Stomach smooth muscle (tissue), 2 donors: ENCODE results near the gene ASS1.

ENCODE experiments used
- H3K27ac ChIP-seq: one replicate; pipeline ENCODE4 v1.7.0; 2013; ENCODE audit warnings: mild to moderate bottlenecking, low read length, inconsistent platforms
- H3K27me3 ChIP-seq, 2 donors: one replicate each; pipeline ENCODE4 v1.7.0; 2013; ENCODE audit warnings: low read length in 2 of 2; ENCODE audit not compliant: insufficient read depth in 2 of 2, control insufficient read depth in 1 of 2
- H3K36me3 ChIP-seq, 2 donors: one replicate each; pipeline ENCODE4 v1.7.0; 2013; ENCODE audit warnings: low read length in 2 of 2; ENCODE audit not compliant: control insufficient read depth in 2 of 2, insufficient read depth in 2 of 2
- H3K4me1 ChIP-seq: one replicate; pipeline ENCODE4 v1.7.0; 2013; ENCODE audit warnings: low read length; ENCODE audit not compliant: control insufficient read depth, insufficient read depth
- H3K4me3 ChIP-seq, 2 donors: one replicate each; pipeline ENCODE4 v1.7.0; 2013; ENCODE audit warnings: low read length in 2 of 2
- H3K9ac ChIP-seq, 2 donors: one replicate each; pipeline ENCODE4 v1.7.0; 2013; ENCODE audit warnings: low read length in 2 of 2, mild to moderate bottlenecking in 1 of 2
- H3K9me3 ChIP-seq, 2 donors: one replicate each; pipeline ENCODE4 v1.7.0; 2013; ENCODE audit warnings: low read length in 2 of 2; ENCODE audit not compliant: control insufficient read depth in 2 of 2
- donor health status: healthy.
- donor health status: Pancreatic carcinoma.

Gene ASS1

GRCh38 chr9:130548103-130548502 lies 103.3 kb downstream of the ASS1 start:
- Histone ChIP-seq H3K27me3 (peaks cover 0 to 2% of the 10 kb centered on the region in 2 donors), H3K4me3 (no peak overlapping the region), H3K4me1 (no peaks in the 10 kb centered on the region), H3K27ac (no peak overlapping the region), H3K9ac (no peak overlapping the region), H3K9me3 (peaks cover 3% of the 10 kb centered on the region in 2 donors), H3K36me3 (no peaks in the 10 kb centered on the region)

DNA sequence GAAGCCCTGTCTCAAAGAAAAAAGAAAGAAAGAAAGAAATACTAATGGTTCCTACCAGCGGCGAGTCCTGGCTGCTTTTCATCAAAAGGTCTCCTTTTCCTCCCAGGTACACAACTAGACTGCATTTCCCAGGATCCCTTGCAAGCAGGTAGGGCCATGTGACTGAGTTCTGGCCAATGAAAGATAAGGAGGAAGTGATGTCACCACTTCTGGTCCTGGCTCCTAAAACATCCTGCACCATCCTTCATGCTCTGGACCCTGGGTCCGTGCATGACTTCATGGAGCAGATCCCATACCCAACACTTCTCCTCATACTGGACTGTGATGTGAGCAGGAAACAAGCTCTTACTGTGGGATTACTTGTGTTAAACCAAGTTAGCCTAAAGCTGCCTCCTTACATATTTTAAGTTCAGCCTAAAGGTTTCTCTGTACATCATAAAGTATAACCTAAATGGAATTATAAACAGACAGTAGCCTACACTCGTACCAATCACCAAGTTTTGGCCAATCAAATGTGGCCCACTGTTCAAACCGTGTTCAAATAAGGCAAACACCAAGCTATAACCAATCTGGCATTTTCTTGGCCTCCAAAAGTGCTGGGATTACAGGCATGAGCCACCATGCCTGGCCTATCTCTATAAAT lies 104.5 kb downstream of the ASS1 start:
- Histone ChIP-seq H3K4me3 (no peak overlapping the region), H3K4me1 (no peaks in the 10 kb centered on the region), H3K36me3 (no peaks in the 10 kb centered on the region), H3K9ac (no peak overlapping the region), H3K27me3 (peaks cover 0 to 5% of the 10 kb centered on the region in 2 donors), H3K9me3 (peaks cover 3% of the 10 kb centered on the region in 2 donors), H3K27ac (no peak overlapping the region)
